IPS-18c (cell line): ENCODE results near the gene JMJD4.
"Not testable (repeated sequence)": the region's sequence is repeated elsewhere in the genome, so short reads cannot be mapped to it uniquely, and the experiment has no call there.

Experiments used
- H3K4me3 ChIP-seq: 2 replicates; pipeline ENCODE4 v1.7.0; 2013; ENCODE audit warnings: low read depth, mild to moderate bottlenecking, low read length, moderate library complexity; ENCODE audit not compliant: insufficient read depth
- H3K9me3 ChIP-seq: one replicate; pipeline ENCODE4 v1.6.1; 2013; ENCODE audit warnings: mild to moderate bottlenecking, low read length, moderate library complexity; ENCODE audit not compliant: control insufficient read depth, insufficient read depth

JMJD4 gene

GRCh38 chr1:227728892-227729143, 6.3 kb downstream of the JMJD4 start:
- Histone ChIP-seq H3K4me3 (peak overlapping the region; percentile 71), H3K9me3 (no peaks in the 10 kb centered on the region)

- peak overlapping the region; percentile 71 for H3K4me3 ChIP-seq
- peaks cover 4% of the 10 kb centered on the region for H3K9me3 ChIP-seq
These were observed 6.8 kb downstream of the JMJD4 start for GRCh38 chr1:227728059-227728891.

- Histone ChIP-seq H3K4me3 (no peak overlapping the region), H3K9me3 (peaks cover 4% of the 10 kb centered on the region)
These were observed 8.0 kb downstream of the JMJD4 start for GRCh38 chr1:227726924-227727599.

- H3K4me3 ChIP-seq = no peak overlapping the region
These were observed 8.8 kb downstream of the JMJD4 start for GRCh38 chr1:227726318-227726717.

GRCh38 chr1:227725046-227725445, 10.1 kb downstream of the JMJD4 start:
- H3K9me3 ChIP-seq = peaks cover 13% of the 10 kb centered on the region

More at GRCh38 chr1:227726318-227726717, 8.8 kb downstream of the JMJD4 start:
- H3K9me3 ChIP-seq = peaks cover 5% of the 10 kb centered on the region

GRCh38 chr1:227723474-227723873, 11.6 kb downstream of the JMJD4 start:
- Histone ChIP-seq H3K4me3 (no peak overlapping the region), H3K9me3 (peaks cover 13% of the 10 kb centered on the region)

More at GRCh38 chr1:227725046-227725445, 10.1 kb downstream of the JMJD4 start:
- no peak overlapping the region for H3K4me3 ChIP-seq

GRCh38 chr1:227718932-227719331, 16.2 kb downstream of the JMJD4 start:
- H3K9me3 ChIP-seq = peaks cover 17% of the 10 kb centered on the region
- no peak overlapping the region for H3K4me3 ChIP-seq

- H3K4me3 ChIP-seq = no peak overlapping the region
These were observed 22.5 kb downstream of the JMJD4 start for GRCh38 chr1:227712648-227713047.

GRCh38 chr1:227710474-227710873, 24.6 kb downstream of the JMJD4 start:
- H3K9me3 ChIP-seq, H3K4me3 ChIP-seq: not testable (repeated sequence)

More at GRCh38 chr1:227712648-227713047, 22.5 kb downstream of the JMJD4 start:
- peaks cover 5% of the 10 kb centered on the region for H3K9me3 ChIP-seq

GRCh38 chr1:227709451-227709850, 25.7 kb downstream of the JMJD4 start:
- H3K4me3 ChIP-seq = no peak overlapping the region
- peaks cover 6% of the 10 kb centered on the region for H3K9me3 ChIP-seq

- H3K4me3 ChIP-seq = no peak overlapping the region
- H3K9me3 ChIP-seq = peaks cover 6% of the 10 kb centered on the region
These were observed 27.3 kb downstream of the JMJD4 start for GRCh38 chr1:227707846-227708245.

GRCh38 chr1:227701631-227702030, 33.5 kb downstream of the JMJD4 start:
- not testable (repeated sequence) for H3K9me3 ChIP-seq, H3K4me3 ChIP-seq

- H3K9me3 ChIP-seq = peaks cover 4% of the 10 kb centered on the region
- H3K4me3 ChIP-seq = no peak overlapping the region
These were observed 37.7 kb downstream of the JMJD4 start for GRCh38 chr1:227697321-227697864.

- no peak overlapping the region for H3K4me3 ChIP-seq
- peaks cover 1% of the 10 kb centered on the region for H3K9me3 ChIP-seq
These were observed 49.3 kb downstream of the JMJD4 start for GRCh38 chr1:227685807-227686206.
